Gastrocnemius medialis (tissue), 4 donors: ENCODE results near the gene TEX9.

Experiments used
- POLR2A ChIP-seq, 2 donors: fragments of 450-650 bp; IDR thresholded peaks; one replicate each; pipeline ENCODE4 v1.6.1; 2017; ENCODE audit warnings: antibody characterized with exemption in 2 of 2, mild to moderate bottlenecking in 2 of 2, moderate library complexity in 2 of 2
- TF ChIP-seq, protein P1 (sequence below), 5 experiments: fragments of 450-650 bp in 3 of 5; fragments of 200-600 bp in 2 of 5; sonication (generic) in 2 of 5; IDR thresholded peaks in 4 of 5; conservative IDR thresholded peaks in 1 of 5; 1 replicate in 4 of 5; 2 replicates in 1 of 5; pipeline ENCODE4 v1.5.1; 2016 to 2019; ENCODE audit warnings: antibody characterized with exemption in 5 of 5, mild to moderate bottlenecking in 3 of 5, moderate library complexity in 3 of 5

DNA sequence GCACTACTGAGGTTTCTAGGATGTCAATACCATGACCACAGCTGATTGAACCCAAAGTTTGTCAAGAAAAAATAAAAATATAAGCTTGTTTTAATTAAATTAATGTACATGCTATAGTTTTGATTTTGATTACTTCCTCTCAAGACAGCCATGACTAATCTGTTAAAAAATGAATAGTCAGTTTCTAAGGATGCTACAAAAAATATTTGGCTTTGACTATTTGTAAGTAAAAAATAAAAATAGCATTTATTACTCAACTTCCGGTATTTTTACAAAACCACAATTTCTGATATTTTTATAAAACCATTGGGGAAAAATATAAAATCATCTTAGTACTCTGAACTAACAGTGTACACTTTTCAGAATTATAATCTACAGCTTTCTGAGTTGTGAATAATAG, 12.1 kb upstream of the TEX9 start:
- TF ChIP-seq, protein P1, sequence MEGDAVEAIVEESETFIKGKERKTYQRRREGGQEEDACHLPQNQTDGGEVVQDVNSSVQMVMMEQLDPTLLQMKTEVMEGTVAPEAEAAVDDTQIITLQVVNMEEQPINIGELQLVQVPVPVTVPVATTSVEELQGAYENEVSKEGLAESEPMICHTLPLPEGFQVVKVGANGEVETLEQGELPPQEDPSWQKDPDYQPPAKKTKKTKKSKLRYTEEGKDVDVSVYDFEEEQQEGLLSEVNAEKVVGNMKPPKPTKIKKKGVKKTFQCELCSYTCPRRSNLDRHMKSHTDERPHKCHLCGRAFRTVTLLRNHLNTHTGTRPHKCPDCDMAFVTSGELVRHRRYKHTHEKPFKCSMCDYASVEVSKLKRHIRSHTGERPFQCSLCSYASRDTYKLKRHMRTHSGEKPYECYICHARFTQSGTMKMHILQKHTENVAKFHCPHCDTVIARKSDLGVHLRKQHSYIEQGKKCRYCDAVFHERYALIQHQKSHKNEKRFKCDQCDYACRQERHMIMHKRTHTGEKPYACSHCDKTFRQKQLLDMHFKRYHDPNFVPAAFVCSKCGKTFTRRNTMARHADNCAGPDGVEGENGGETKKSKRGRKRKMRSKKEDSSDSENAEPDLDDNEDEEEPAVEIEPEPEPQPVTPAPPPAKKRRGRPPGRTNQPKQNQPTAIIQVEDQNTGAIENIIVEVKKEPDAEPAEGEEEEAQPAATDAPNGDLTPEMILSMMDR (IDR thresholded peaks at IDR 0.05 in 4 of 5, conservative IDR thresholded peaks at IDR 0.05 in 1 of 5), result no peak
- no peak for TF ChIP-seq POLR2A (IDR thresholded peaks at IDR 0.05)
